ENCODE data around the gene SULT2B1.
"Not testable (repeated sequence)": the region's sequence is repeated elsewhere in the genome, so short reads cannot be mapped to it uniquely, and the experiment has no call there.

SULT2B1 gene

GRCh38 chr19:48551437-48552302 is at the start of gene SULT2B1:
Gene SULT2B1 (plus strand): TSS chr19:48552172. CDS start chr19:48552253, 81 bp downstream.
- DNase-seq (ENCODE audit: low read depth in 4 of 4, low spot score in 1 of 4) = no peak

GRCh38 chr19:48502350-48503018 is 49.5 kb upstream of the SULT2B1 start:
- DNase-seq (ENCODE audit: low read depth in 4 of 4, low spot score in 1 of 4) = no peak

- no peak for DNase-seq (ENCODE audit: low read depth in 4 of 4, low spot score in 1 of 4)
Observed at GRCh38 chr19:48506138-48506733, 45.7 kb upstream of the SULT2B1 start.

- no peak for DNase-seq (ENCODE audit: low read depth in 4 of 4, low spot score in 1 of 4)
Observed at GRCh38 chr19:48507911-48508439, 44.0 kb upstream of the SULT2B1 start.

- DNase-seq (ENCODE audit: low read depth in 4 of 4, low spot score in 1 of 4) = no peak
Observed at GRCh38 chr19:48508729-48509411, 43.1 kb upstream of the SULT2B1 start.

- no peak for DNase-seq (ENCODE audit: low read depth in 4 of 4, low spot score in 1 of 4)
Observed at GRCh38 chr19:48509467-48510194, 42.3 kb upstream of the SULT2B1 start.

- peak in 3 of 4 experiments; percentile 57 to 71 (median 65) for DNase-seq (ENCODE audit: low read depth in 4 of 4, low spot score in 1 of 4)
Observed at GRCh38 chr19:48510421-48511268, 41.3 kb upstream of the SULT2B1 start.

GRCh38 chr19:48511321-48511731 is 40.6 kb upstream of the SULT2B1 start:
- DNase-seq (ENCODE audit: low read depth in 4 of 4, low spot score in 1 of 4) = no peak

- peak in 3 of 4 experiments; percentile 55 to 70 (median 65) for DNase-seq (ENCODE audit: low read depth in 4 of 4, low spot score in 1 of 4)
Observed at GRCh38 chr19:48511800-48512503, 40.0 kb upstream of the SULT2B1 start, which contains the start of gene LMTK3. Gene LMTK3 (minus strand): TSS chr19:48511835. CDS start chr19:48511576, 259 bp downstream.

GRCh38 chr19:48512504-48513288 is 39.3 kb upstream of the SULT2B1 start:
- no peak for DNase-seq (ENCODE audit: low read depth in 4 of 4, low spot score in 1 of 4)

- peak in 3 of 4 experiments; percentile 54 to 67 (median 59) for DNase-seq (ENCODE audit: low read depth in 4 of 4, low spot score in 1 of 4)
Observed at GRCh38 chr19:48513289-48514122, 38.5 kb upstream of the SULT2B1 start.

- DNase-seq (ENCODE audit: low read depth in 4 of 4, low spot score in 1 of 4) = no peak
Observed at GRCh38 chr19:48514123-48514458, 37.9 kb upstream of the SULT2B1 start.

- DNase-seq (ENCODE audit: low read depth in 4 of 4, low spot score in 1 of 4) = no peak
Observed at GRCh38 chr19:48516536-48516935, 35.4 kb upstream of the SULT2B1 start.

GRCh38 chr19:48518207-48518606 is 33.8 kb upstream of the SULT2B1 start:
- DNase-seq (ENCODE audit: low read depth in 4 of 4, low spot score in 1 of 4) = no peak

- not testable (repeated sequence) for DNase-seq (ENCODE audit: low read depth in 4 of 4, low spot score in 1 of 4)
Observed at GRCh38 chr19:48519426-48519825, 32.5 kb upstream of the SULT2B1 start.

GRCh38 chr19:48520134-48520533 is 31.8 kb upstream of the SULT2B1 start:
- no peak for DNase-seq (ENCODE audit: low read depth in 4 of 4, low spot score in 1 of 4)

GRCh38 chr19:48524221-48524620 is 27.8 kb upstream of the SULT2B1 start:
- DNase-seq (ENCODE audit: low read depth in 4 of 4, low spot score in 1 of 4) = no peak

Measured in stimulated activated CD4-positive, alpha-beta T cell treated with anti-CD3 and anti-CD28 coated beads, Interleukin-1b, Interleukin-23, amount 100 ng/mL, for 24 hours (primary cell).